ENCODE data around the gene CLEC6A.

The CLEC6A gene

DNA sequence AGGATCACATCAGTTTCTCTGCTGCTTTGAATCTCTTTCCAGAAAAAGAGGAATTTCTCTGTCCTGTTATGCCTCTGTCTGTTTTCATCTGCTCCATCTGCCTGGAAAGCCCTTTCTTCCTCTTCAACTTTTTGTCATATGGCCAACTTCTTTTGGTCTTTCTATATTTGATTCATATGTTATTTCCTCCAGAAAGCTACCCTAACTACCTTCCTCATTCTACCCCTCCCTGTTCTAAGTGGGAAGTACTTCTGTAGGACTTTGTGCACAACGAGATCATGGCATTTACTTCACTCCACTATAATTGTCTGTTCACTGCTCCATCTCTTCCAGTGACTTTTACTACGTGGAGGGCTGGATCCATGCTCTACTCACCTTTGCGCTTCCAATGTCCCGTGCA is 63.4 kb downstream of the CLEC6A start:
- DNase-seq (ENCODE audit: extremely low read depth, low read depth), result no peak

GRCh38 chr12:8527250-8528130 is 71.7 kb downstream of the CLEC6A start:
- TF ChIP-seq CTCF (IDR thresholded peaks at IDR 0.05; ENCODE audit: low read depth, low read length), result no peak
- DNase-seq (ENCODE audit: extremely low read depth, low read depth), result no peak

More for the DNA sequence above, 63.4 kb downstream of the CLEC6A start:
- no peak for TF ChIP-seq CTCF (IDR thresholded peaks at IDR 0.05; ENCODE audit: low read depth, low read length)
